Smooth muscle cell of the brain vasculature (primary cell): Measurements from ENCODE around the gene ABCA9.
"Not testable (repeated sequence)": the region's sequence is repeated elsewhere in the genome, so short reads cannot be mapped to it uniquely, and the experiment has no call there.

Experiments
- DNase-seq: peaks from one replicate; pipeline ENCODE4 v3.0.0-alpha.2; 2012; ENCODE audit warnings: low read depth, low spot score

ABCA9 gene

DNA sequence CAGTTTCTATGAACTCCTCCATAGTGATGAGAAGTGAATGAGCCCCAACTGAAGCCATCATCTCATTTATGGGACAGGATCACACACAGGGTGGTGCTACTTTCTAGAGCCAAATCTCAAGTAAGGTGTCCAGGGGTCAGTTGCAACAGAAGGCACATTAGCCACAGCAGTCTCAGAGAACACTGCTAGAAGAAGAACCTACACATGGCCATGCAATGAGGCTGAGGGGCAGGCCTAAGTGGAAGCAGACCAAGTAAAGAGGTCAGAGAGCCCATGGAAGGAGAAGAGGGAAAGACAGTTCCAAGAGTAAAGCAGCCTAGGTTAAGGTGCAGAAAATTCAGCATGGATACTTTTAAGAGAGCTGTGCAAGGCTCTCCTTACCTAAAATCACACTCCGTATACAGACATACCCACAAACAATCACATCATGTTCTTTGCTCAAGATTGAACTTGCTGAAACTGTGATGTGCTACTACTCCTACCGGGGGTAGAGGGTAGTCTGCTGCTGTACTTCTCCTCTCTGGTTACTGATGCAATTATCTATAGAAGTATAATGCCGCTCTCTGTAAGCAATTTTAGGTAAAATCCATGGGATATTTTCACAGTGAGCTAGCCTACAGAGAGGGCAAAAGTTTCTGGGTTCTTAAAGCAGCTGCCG, 107.3 kb downstream of the ABCA9 start:
- DNase-seq = no peak

- no peak for DNase-seq
Measured at GRCh38 chr17:68950725-68951124, 110.0 kb downstream of the ABCA9 start.

DNA sequence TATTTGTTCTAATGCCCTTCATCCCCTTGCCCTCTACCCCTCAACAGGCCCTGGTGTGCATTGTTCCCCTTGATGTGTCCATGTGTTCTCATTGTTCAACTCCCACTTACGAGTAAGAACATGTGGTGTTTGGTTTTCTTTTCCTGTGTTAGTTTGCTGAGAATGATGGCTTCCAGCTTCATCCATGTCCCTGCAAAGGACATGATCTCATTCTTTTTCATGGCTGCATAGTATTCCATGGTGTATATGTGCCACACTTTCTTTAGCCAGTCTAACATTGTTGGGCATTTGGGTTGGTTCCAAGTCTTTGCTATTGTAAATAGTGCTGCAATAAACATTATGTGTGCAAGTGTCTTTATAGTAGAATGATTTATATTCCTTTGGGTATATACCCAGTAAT, 112.9 kb downstream of the ABCA9 start:
- not testable (repeated sequence) for DNase-seq

- no peak for DNase-seq
Measured at GRCh38 chr17:68944435-68945035, 116.2 kb downstream of the ABCA9 start.

DNA sequence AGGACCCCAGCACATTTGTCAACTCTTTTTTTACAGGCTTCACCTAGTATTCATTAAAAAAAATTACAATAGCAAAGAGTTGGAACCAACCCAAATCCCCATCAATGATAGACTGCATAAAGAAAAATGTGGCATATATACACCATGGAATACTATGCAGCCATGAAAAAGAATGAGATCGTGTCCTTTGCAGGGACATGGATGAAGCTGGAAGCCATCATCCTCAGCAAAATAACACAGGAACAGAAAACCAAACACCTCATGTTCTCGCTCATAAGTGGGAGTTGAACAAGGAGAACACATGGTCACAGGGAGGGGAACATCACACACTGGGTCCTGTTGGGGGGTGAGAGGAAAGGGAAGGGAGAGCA, 116.9 kb downstream of the ABCA9 start:
- DNase-seq = not testable (repeated sequence)

DNA sequence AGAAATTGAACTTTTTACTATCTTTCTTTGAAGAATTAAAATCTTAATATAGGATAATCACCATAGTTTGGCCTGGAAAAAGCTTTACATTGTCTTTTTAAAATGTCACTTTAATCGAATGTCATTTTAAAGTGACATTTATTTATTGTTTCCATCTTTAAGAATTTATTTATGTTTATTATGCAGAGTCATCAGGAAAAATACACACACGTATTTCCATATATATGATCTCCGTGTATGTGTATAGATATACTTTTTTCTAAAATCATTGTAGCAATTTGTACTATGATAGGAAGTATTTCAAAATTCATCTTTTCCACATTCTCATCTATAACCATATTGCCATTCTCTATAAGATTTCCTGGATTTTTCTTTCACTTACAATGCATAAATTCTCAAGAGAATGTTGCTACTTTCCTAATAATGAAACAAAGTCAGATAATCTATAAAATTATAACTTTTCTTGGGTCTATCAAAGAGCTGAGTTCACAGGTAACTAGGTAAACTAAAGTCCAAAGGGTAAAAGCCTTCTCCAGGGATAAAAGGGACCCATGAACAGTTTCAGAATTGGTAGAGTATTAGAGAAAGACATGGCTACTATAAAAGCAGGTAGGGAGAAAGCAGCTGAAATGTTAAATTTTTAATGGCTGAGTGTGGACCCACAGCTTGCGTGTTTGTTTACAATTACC, 117.5 kb downstream of the ABCA9 start:
- no peak for DNase-seq

DNA sequence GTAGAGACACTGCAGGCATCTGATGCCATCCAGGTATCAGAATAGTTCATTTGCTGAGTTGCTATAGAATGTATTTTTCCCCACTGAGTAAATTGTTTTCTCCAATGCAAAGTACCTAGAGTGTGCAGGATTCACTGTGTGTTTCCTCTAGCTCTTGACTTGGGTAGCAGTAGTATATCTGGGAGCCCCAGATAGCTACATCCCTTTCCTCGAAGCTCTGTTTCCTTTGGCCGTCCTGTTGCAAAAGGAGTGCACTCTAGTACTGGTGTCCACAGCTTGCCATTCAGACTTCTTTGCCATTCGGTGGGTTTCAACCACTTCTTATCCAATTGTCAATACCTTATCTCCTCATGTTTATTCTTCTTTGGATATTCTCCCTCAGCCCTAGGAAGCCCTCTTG, 118.3 kb downstream of the ABCA9 start:
- DNase-seq = no peak

GRCh38 chr17:68941761-68942160, 119.0 kb downstream of the ABCA9 start:
- DNase-seq = no peak

GRCh38 chr17:68939195-68939594, 121.5 kb downstream of the ABCA9 start:
- DNase-seq = no peak

- DNase-seq = no peak
Measured at GRCh38 chr17:68937890-68938514, 122.7 kb downstream of the ABCA9 start.

- no peak for DNase-seq
Measured at GRCh38 chr17:68927516-68927915, 133.2 kb downstream of the ABCA9 start.

DNA sequence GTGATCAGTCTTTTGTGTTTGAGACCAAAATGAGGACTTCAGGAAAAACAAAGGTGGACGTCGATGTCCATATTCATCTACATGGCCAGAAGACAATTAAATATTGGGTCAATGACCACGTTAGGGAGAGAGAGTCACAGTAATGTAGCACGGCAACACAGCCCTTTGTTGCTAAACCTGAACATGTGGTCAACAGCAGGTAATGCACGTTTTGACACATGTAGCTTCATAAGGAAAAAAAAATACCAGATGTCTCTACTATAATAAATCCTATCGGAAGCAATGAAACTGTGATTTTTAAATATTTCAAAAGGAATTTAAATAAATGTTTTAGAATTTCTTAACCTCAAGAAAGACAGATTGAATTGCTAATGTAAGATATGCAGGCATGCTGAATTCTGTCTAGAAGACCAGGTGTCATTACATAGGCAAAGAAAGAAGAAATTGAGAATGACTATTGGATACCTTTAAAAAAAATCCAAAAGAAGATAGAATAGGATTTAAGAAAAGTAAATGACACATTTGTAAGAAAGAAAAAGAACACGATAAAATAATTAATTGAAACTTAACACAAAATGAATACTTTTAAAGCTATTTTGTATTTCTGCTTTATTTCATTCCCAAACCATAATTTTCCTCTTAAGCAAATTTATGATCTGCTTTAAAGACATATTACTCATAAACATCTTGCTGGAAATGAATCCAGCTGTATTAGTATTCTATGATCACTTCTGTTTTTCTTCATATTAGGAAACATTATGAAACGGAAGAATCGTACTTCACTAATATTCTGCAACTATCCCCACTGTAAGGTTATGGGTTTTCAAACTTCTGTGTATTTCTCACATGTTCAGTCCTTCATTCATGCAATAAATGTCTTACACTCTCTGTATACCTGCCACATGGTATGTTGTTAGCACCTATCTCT, 135.7 kb downstream of the ABCA9 start:
- DNase-seq = no peak
